GM21526 (cell line): Measurements from ENCODE around the gene MYO5A.
A peak's percentile ranks its signal among the peaks of the same experiment; 100 is the strongest.

ENCODE experiments used
- ATAC-seq: cut with Tn5 transposase; IDR thresholded peaks from one replicate; pipeline ENCODE4 v1.9.1; 2021; ENCODE audit warnings: moderate library complexity; ENCODE audit not compliant: unreplicated experiment, low FRiP score

MYO5A gene

GRCh38 chr15:52379395-52380106 lies 149.1 kb downstream of the MYO5A start:
- peak; percentile 56 for ATAC-seq

GRCh38 chr15:52378746-52379394 lies 149.8 kb downstream of the MYO5A start:
- ATAC-seq = peak; percentile 49

- peak; percentile 75 for ATAC-seq
Observed at GRCh38 chr15:52370010-52370409, 158.7 kb downstream of the MYO5A start.

- ATAC-seq = no peak
Observed at GRCh38 chr15:52369455-52369854, 159.2 kb downstream of the MYO5A start.

GRCh38 chr15:52369030-52369429 lies 159.7 kb downstream of the MYO5A start:
- ATAC-seq = no peak

GRCh38 chr15:52368402-52368801 lies 160.3 kb downstream of the MYO5A start:
- ATAC-seq = no peak

- ATAC-seq = no peak
Observed at GRCh38 chr15:52362497-52362896, 166.2 kb downstream of the MYO5A start.

GRCh38 chr15:52361975-52362494 lies 166.6 kb downstream of the MYO5A start:
- ATAC-seq = no peak

GRCh38 chr15:52361494-52361893 lies 167.2 kb downstream of the MYO5A start:
- no peak for ATAC-seq

GRCh38 chr15:52360229-52361203 lies 168.2 kb downstream of the MYO5A start:
- no peak for ATAC-seq

- ATAC-seq = no peak
Observed at GRCh38 chr15:52359722-52360121, 169.0 kb downstream of the MYO5A start.

GRCh38 chr15:52357949-52358348 lies 170.7 kb downstream of the MYO5A start:
- ATAC-seq = no peak

- no peak for ATAC-seq
Observed at GRCh38 chr15:52352086-52352485, 176.6 kb downstream of the MYO5A start.

- ATAC-seq = no peak
Observed at GRCh38 chr15:52351206-52351908, 177.3 kb downstream of the MYO5A start.

- no peak for ATAC-seq
Observed at GRCh38 chr15:52350423-52350822, 178.3 kb downstream of the MYO5A start.

- no peak for ATAC-seq
Observed at GRCh38 chr15:52349052-52349700, 179.5 kb downstream of the MYO5A start.

GRCh38 chr15:52348056-52348745 lies 180.5 kb downstream of the MYO5A start:
- ATAC-seq = no peak

- ATAC-seq = no peak
Observed at GRCh38 chr15:52344592-52344991, 184.1 kb downstream of the MYO5A start.

GRCh38 chr15:52343831-52344230 lies 184.8 kb downstream of the MYO5A start:
- no peak for ATAC-seq
